CD8-positive, alpha-beta memory T cell (primary cell): Measurements from ENCODE around the gene PCDHA4. TPM values are rescaled to one million over a fixed set of nuclear protein-coding genes. Genes with fewer than 3 reads are reported as not detected.
"Not testable (repeated sequence)": the region's sequence is repeated elsewhere in the genome, so short reads cannot be mapped to it uniquely, and the experiment has no call there.

Experiments used
- CTCF ChIA-PET: fragments of 350-600 bp; sonication (Branson Sonifier 250); formaldehyde crosslinking; loops from one replicate; lab custom pipeline; 2021; ENCODE audit warnings: antibody characterized with exemption; lab: Charles Lee
- POLR2A ChIA-PET: fragments of 350-600 bp; sonication (Branson Sonifier 250); formaldehyde crosslinking; loops from one replicate; lab custom pipeline; 2021; ENCODE audit warnings: antibody characterized with exemption; lab: Charles Lee
- DNase-seq, 5 donors: peaks; one replicate each; pipeline versions ENCODE4 v3.0.0 to v3.0.0-alpha.2; 2020 to 2022; ENCODE audit warnings: mixed read lengths in 1 of 5
- H3K27ac ChIP-seq: one replicate; pipeline ENCODE4 v1.7.0; 2013; ENCODE audit warnings: low read depth, mild to moderate bottlenecking, low read length, moderate library complexity
- H3K27me3 ChIP-seq: 2 replicates; pipeline ENCODE4 v1.7.0; 2013; ENCODE audit warnings: low read length, mild to moderate bottlenecking; ENCODE audit not compliant: insufficient read depth, poor library complexity, severe bottlenecking
- H3K36me3 ChIP-seq: 2 replicates; pipeline ENCODE4 v1.7.0; 2013; ENCODE audit warnings: mild to moderate bottlenecking, low read length, moderate library complexity; ENCODE audit not compliant: insufficient read depth
- H3K4me1 ChIP-seq: 2 replicates; pipeline ENCODE4 v1.7.0; 2013; ENCODE audit warnings: mild to moderate bottlenecking, low read length, moderate library complexity; ENCODE audit not compliant: insufficient read depth
- H3K4me3 ChIP-seq: 2 replicates; pipeline ENCODE4 v1.7.0; 2013; ENCODE audit warnings: mild to moderate bottlenecking, low read length
- H3K9me3 ChIP-seq: 2 replicates; pipeline ENCODE4 v1.7.0; 2013; ENCODE audit warnings: mild to moderate bottlenecking, low read length
- H3K27ac Mint-ChIP-seq, 8 donors: one replicate each; pipeline ENCODE4 v1.8.0; 2020 to 2021; ENCODE audit warnings: mixed read lengths in 8 of 8, mild to moderate bottlenecking in 6 of 8, inconsistent platforms in 3 of 8, moderate library complexity in 3 of 8
- H3K27me3 Mint-ChIP-seq, 2 donors: one replicate each; pipeline ENCODE4 v1.8.0; 2020 to 2021; ENCODE audit warnings: mixed read lengths in 2 of 2, mild to moderate bottlenecking in 1 of 2, moderate library complexity in 1 of 2
- H3K36me3 Mint-ChIP-seq, 3 donors: one replicate each; pipeline ENCODE4 v1.8.0; 2020 to 2021; ENCODE audit warnings: mixed read lengths in 3 of 3, inconsistent platforms in 1 of 3, mild to moderate bottlenecking in 1 of 3
- H3K4me1 Mint-ChIP-seq, 3 donors: one replicate each; pipeline ENCODE4 v1.8.0; 2020 to 2021; ENCODE audit warnings: mixed read lengths in 3 of 3, inconsistent platforms in 1 of 3, mild to moderate bottlenecking in 1 of 3
- H3K4me3 Mint-ChIP-seq, 7 donors: one replicate each; pipeline ENCODE4 v1.8.0; 2020 to 2021; ENCODE audit warnings: mixed read lengths in 7 of 7, mild to moderate bottlenecking in 6 of 7, moderate library complexity in 4 of 7, inconsistent platforms in 2 of 7
- H3K9me3 Mint-ChIP-seq, 5 donors: one replicate each; pipeline ENCODE4 v1.8.0; 2020 to 2022; ENCODE audit warnings: mixed read lengths in 5 of 5, mild to moderate bottlenecking in 3 of 5, moderate library complexity in 2 of 5, inconsistent platforms in 1 of 5
- polyA plus RNA-seq: library from polyadenylated mRNA; unstranded; fragments of 300-500 nt; fragmentation: Illumina TruSeq; gene quantifications from one replicate; pipeline ENCODE4 v1.2.3, GENCODE V29; 2021
- total RNA-seq, 2 experiments: library from RNA; stranded (reverse); gene quantifications; one replicate each; pipeline ENCODE4 v1.2.3, GENCODE V29; 2021

Gene PCDHA4
- total and polyA plus RNA-seq, 3 experiments from 2014 or later = not detected

- Histone ChIP-seq H3K4me3 (no peak overlapping the region), H3K27me3 (no peaks in the 10 kb centered on the region), H3K9me3 (peaks cover 11% of the 10 kb centered on the region), H3K36me3 (no peaks in the 10 kb centered on the region), H3K4me1 (no peaks in the 10 kb centered on the region), H3K27ac (no peak overlapping the region)
- Mint-ChIP-seq H3K27ac (no peak overlapping the region), H3K27me3 (peaks cover 31 to 54% of the 10 kb centered on the region in 2 donors), H3K36me3 (peaks cover 2 to 7% (median 2%) of the 10 kb centered on the region in 3 donors), H3K4me3 (no peak overlapping the region), H3K9me3 (peaks cover 33 to 76% (median 67%) of the 10 kb centered on the region in 5 donors), H3K4me1 (no peaks in the 10 kb centered on the region)
- no peak for DNase-seq
- POLR2A ChIA-PET = no interaction called here
- CTCF ChIA-PET = no interaction called here
Observed at GRCh38 chr5:140791089-140791488, 15.8 kb upstream of the PCDHA4 start.

GRCh38 chr5:140794595-140795258 lies 12.1 kb upstream of the PCDHA4 start, which contains the start of gene PCDHA2:
Gene PCDHA2, plus strand, starts transcription at chr5:140794852.
- no peak within 1 kb of the TSS for H3K27ac Mint-ChIP-seq
- Histone ChIP-seq H3K27ac (no peak within 1 kb of the TSS), H3K4me1 (no peaks in the 10 kb centered on the region), H3K27me3 (no peaks in the 10 kb centered on the region), H3K4me3 (no peak within 1 kb of the TSS), H3K36me3 (no peaks in the 10 kb centered on the region), H3K9me3 (peaks cover 3% of the 10 kb centered on the region)
- no peaks in the 10 kb centered on the region for H3K4me1 Mint-ChIP-seq
- no peak for DNase-seq
- H3K4me3 Mint-ChIP-seq = no peak within 1 kb of the TSS
- POLR2A ChIA-PET = no interaction called here
- CTCF ChIA-PET = no interaction called here
- H3K9me3 Mint-ChIP-seq = peaks cover 32 to 60% (median 50%) of the 10 kb centered on the region in 5 donors
- H3K27me3 Mint-ChIP-seq = peaks cover 28 to 48% of the 10 kb centered on the region in 2 donors
- H3K36me3 Mint-ChIP-seq = peaks cover under 1 to 9% (median 2%) of the 10 kb centered on the region in 3 donors

DNA sequence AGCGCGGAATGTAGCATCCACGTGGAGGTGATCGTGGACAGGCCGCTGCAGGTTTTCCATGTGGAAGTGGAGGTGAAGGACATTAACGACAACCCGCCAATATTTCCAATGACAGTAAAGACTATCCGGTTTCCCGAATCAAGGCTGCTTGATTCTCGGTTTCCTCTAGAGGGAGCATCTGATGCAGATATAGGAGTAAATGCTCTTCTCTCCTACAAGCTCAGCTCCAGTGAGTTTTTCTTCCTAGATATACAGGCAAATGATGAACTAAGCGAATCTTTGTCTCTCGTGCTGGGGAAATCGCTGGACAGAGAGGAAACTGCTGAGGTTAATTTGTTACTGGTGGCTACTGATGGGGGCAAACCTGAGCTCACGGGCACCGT lies 11.6 kb upstream of the PCDHA4 start:
- Histone ChIP-seq H3K4me1 (no peaks in the 10 kb centered on the region), H3K9me3 (peaks cover 3% of the 10 kb centered on the region), H3K4me3 (no peak overlapping the region), H3K27ac (no peak overlapping the region), H3K36me3 (no peaks in the 10 kb centered on the region), H3K27me3 (no peaks in the 10 kb centered on the region)
- H3K27me3 Mint-ChIP-seq = peaks cover 26 to 50% of the 10 kb centered on the region in 2 donors
- H3K9me3 Mint-ChIP-seq = peaks cover 34 to 62% (median 51%) of the 10 kb centered on the region in 5 donors
- no peak overlapping the region for H3K4me3 Mint-ChIP-seq
- DNase-seq = no peak
- H3K27ac Mint-ChIP-seq = no peak overlapping the region
- H3K36me3 Mint-ChIP-seq = peaks cover 0 to 7% (median 2%) of the 10 kb centered on the region in 3 donors
- ChIA-PET CTCF (no interaction called here), POLR2A (no interaction called here)
- H3K4me1 Mint-ChIP-seq = no peaks in the 10 kb centered on the region

- H3K27ac Mint-ChIP-seq, H3K36me3 ChIP-seq, CTCF ChIA-PET, POLR2A ChIA-PET, H3K27ac ChIP-seq, H3K4me3 ChIP-seq, H3K27me3 ChIP-seq, H3K36me3 Mint-ChIP-seq, H3K4me1 Mint-ChIP-seq, DNase-seq, H3K4me3 Mint-ChIP-seq, H3K9me3 ChIP-seq, H3K4me1 ChIP-seq: not testable (repeated sequence)
- H3K27me3 Mint-ChIP-seq = peaks cover 24 to 49% of the 10 kb centered on the region in 2 donors
- H3K9me3 Mint-ChIP-seq = peaks cover 29 to 66% (median 54%) of the 10 kb centered on the region in 5 donors
Observed at GRCh38 chr5:140796072-140796717, 10.7 kb upstream of the PCDHA4 start.

GRCh38 chr5:140796718-140797095 lies 10.2 kb upstream of the PCDHA4 start:
- peaks cover 29 to 66% (median 51%) of the 10 kb centered on the region in 5 donors for H3K9me3 Mint-ChIP-seq
- H3K36me3 Mint-ChIP-seq = peaks cover 0 to 4% (median 2%) of the 10 kb centered on the region in 3 donors
- Histone ChIP-seq H3K27ac (no peak overlapping the region), H3K9me3 (peaks cover 8% of the 10 kb centered on the region), H3K4me3 (no peak overlapping the region), H3K27me3 (no peaks in the 10 kb centered on the region), H3K36me3 (no peaks in the 10 kb centered on the region), H3K4me1 (no peaks in the 10 kb centered on the region)
- CTCF ChIA-PET = no interaction called here
- H3K27ac Mint-ChIP-seq = no peak overlapping the region
- H3K4me1 Mint-ChIP-seq = no peaks in the 10 kb centered on the region
- POLR2A ChIA-PET = no interaction called here
- H3K27me3 Mint-ChIP-seq = peaks cover 19 to 44% of the 10 kb centered on the region in 2 donors
- no peak for DNase-seq
- no peak overlapping the region for H3K4me3 Mint-ChIP-seq

GRCh38 chr5:140800816-140801493 lies 5.9 kb upstream of the PCDHA4 start, which contains the start of gene PCDHA3:
Gene PCDHA3, plus strand, starts transcription at chr5:140801057.
- H3K27me3 ChIP-seq = no peaks in the 10 kb centered on the region
- no peak within 1 kb of the TSS for H3K4me3 ChIP-seq
- POLR2A ChIA-PET = no interaction called here
- Mint-ChIP-seq H3K9me3 (peaks cover 37 to 59% (median 41%) of the 10 kb centered on the region in 5 donors), H3K27ac (no peak within 1 kb of the TSS), H3K27me3 (peaks cover 15 to 37% of the 10 kb centered on the region in 2 donors), H3K4me1 (no peaks in the 10 kb centered on the region), H3K36me3 (peaks cover 0 to 4% (median 0%) of the 10 kb centered on the region in 3 donors), H3K4me3 (no peak within 1 kb of the TSS)
- CTCF ChIA-PET = no interaction called here
- H3K27ac ChIP-seq = no peak within 1 kb of the TSS
- H3K36me3 ChIP-seq = no peaks in the 10 kb centered on the region
- no peaks in the 10 kb centered on the region for H3K4me1 ChIP-seq
- H3K9me3 ChIP-seq = peaks cover 4% of the 10 kb centered on the region
- no peak for DNase-seq

DNA sequence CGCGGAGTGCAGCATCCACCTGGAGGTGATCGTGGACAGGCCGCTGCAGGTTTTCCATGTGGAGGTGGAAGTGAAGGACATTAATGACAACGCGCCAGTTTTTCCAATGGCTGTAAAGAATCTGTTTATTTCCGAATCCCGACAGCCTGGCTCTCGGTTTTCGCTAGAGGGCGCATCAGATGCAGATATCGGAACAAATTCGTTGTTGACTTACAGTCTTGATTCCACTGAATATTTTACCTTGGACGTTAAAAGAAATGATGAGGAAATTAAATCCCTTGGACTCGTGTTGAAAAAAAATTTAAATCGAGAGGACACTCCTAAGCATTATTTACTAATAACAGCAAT lies 5.4 kb upstream of the PCDHA4 start:
- no peak overlapping the region for H3K27ac ChIP-seq
- Mint-ChIP-seq H3K9me3 (peaks cover 38 to 58% (median 43%) of the 10 kb centered on the region in 5 donors), H3K4me1 (no peaks in the 10 kb centered on the region), H3K27ac (no peak overlapping the region), H3K36me3 (peaks cover 0 to 4% (median 0%) of the 10 kb centered on the region in 3 donors), H3K4me3 (no peak overlapping the region), H3K27me3 (peaks cover 16 to 41% of the 10 kb centered on the region in 2 donors)
- H3K27me3 ChIP-seq = no peaks in the 10 kb centered on the region
- H3K4me3 ChIP-seq = no peak overlapping the region
- no peak for DNase-seq
- no peaks in the 10 kb centered on the region for H3K36me3 ChIP-seq
- POLR2A ChIA-PET = no interaction called here
- peaks cover 4% of the 10 kb centered on the region for H3K9me3 ChIP-seq
- CTCF ChIA-PET = no interaction called here
- H3K4me1 ChIP-seq = no peaks in the 10 kb centered on the region

GRCh38 chr5:140802381-140802780 lies 4.5 kb upstream of the PCDHA4 start:
- POLR2A ChIA-PET, H3K27ac ChIP-seq, H3K36me3 ChIP-seq, H3K36me3 Mint-ChIP-seq, H3K27ac Mint-ChIP-seq, H3K9me3 ChIP-seq, H3K4me1 Mint-ChIP-seq, H3K27me3 ChIP-seq, CTCF ChIA-PET, H3K4me3 ChIP-seq, H3K4me3 Mint-ChIP-seq, H3K4me1 ChIP-seq, DNase-seq: not testable (repeated sequence)
- H3K9me3 Mint-ChIP-seq = peaks cover 33 to 57% (median 40%) of the 10 kb centered on the region in 5 donors
- peaks cover 16 to 46% of the 10 kb centered on the region in 2 donors for H3K27me3 Mint-ChIP-seq
